Stimulated activated CD4-positive, alpha-beta T cell treated with anti-CD3 and anti-CD28 coated beads, Interleukin-2, amount 100 ng/mL, for 4 hours (primary cell): ENCODE data around the gene PPM1N.

Experiments used
- DNase-seq: peaks from one replicate; pipeline ENCODE4 v3.0.0-alpha.2; 2020; ENCODE audit warnings: low read depth

PPM1N gene

DNA sequence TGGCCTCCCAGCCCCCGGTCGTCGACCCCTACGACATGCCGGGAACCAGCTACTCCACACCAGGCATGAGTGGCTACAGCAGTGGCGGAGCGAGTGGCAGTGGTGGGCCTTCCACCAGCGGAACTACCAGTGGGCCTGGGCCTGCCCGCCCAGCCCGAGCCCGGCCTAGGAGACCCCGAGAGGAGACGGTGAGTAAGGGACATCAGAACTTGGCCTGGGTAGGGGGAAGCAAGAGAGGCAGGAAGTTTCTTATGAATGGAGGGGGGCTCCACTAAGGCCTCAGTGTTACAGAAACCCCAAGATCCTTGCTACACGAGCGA is 27.5 kb upstream of the PPM1N start:
- DNase-seq: no peak

DNA sequence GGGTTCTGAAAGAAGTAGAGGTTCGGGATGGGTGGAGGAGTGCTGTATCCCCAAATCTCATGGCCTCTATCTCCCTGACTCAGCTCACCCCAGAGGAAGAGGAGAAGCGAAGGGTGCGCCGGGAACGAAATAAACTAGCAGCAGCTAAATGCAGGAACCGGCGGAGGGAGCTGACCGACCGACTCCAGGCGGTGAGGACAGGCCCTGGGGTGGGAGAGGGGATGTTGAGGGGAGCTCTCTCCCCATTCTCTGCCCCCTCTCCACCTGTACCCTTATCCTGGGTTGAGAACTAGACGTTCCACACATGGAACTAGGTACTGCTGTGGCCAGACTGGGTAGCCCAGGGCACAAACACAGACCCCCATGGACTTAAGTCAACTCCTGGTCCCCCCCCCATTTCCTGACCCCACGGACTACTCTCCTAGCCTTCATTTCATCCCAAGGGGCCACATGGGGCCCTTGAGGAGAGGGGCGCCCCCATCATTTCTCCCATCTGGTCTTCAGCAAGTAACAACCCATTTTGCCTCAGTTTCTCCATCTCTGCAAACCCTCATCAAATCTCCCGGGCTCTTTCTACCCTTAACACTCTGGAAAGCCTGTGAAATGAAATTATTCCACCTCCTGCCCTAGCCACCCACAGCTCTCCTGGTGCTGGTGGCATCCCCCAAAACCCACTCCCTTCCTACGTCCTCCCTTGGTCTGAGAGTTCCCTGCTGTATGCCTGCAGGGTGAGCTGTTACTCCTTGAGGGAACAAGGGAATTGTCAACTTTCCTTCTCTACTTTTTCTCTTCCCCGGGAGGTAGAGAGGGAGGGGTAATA is 26.9 kb upstream of the PPM1N start:
- DNase-seq: no peak

DNA sequence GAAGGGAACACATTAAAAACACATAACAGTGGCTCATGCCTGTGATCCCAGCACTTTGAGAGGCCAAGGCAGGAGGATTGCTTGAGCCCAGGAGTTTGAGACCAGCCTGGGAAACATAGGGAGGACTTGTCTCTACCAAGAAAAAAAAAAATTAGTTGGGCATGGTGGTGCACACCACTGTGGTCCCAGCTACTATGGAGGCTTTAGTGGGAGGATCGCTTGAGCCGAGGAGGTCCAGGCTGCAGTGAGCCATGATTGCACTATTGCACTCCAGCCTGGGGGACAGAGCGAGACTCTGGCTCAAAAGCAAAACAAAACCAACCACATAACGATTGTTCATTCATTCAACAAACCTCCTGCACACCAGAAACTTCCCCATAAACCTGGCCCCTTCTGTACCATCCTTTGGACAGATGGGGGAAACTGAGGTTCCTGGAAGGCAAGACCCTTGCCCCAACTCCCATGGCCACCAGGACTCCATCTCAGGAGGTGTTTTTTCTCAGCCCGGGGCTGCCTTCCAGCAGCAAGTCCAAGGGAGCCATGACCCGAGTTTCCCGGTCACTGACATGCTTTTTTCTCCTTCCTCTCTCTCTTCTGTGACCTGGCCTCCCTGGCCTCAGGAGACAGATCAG is 26.2 kb upstream of the PPM1N start:
- DNase-seq: no peak

DNA sequence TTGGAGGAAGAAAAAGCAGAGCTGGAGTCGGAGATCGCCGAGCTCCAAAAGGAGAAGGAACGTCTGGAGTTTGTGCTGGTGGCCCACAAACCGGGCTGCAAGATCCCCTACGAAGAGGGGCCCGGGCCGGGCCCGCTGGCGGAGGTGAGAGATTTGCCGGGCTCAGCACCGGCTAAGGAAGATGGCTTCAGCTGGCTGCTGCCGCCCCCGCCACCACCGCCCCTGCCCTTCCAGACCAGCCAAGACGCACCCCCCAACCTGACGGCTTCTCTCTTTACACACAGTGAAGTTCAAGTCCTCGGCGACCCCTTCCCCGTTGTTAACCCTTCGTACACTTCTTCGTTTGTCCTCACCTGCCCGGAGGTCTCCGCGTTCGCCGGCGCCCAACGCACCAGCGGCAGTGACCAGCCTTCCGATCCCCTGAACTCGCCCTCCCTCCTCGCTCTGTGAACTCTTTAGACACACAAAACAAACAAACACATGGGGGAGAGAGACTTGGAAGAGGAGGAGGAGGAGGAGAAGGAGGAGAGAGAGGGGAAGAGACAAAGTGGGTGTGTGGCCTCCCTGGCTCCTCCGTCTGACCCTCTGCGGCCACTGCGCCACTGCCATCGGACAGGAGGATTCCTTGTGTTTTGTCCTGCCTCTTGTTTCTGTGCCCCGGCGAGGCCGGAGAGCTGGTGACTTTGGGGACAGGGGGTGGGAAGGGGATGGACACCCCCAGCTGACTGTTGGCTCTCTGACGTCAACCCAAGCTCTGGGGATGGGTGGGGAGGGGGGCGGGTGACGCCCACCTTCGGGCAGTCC is 25.5 kb upstream of the PPM1N start:
- no peak for DNase-seq

DNA sequence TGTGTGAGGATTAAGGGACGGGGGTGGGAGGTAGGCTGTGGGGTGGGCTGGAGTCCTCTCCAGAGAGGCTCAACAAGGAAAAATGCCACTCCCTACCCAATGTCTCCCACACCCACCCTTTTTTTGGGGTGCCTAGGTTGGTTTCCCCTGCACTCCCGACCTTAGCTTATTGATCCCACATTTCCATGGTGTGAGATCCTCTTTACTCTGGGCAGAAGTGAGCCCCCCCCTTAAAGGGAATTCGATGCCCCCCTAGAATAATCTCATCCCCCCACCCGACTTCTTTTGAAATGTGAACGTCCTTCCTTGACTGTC is 24.9 kb upstream of the PPM1N start:
- DNase-seq: no peak

DNA sequence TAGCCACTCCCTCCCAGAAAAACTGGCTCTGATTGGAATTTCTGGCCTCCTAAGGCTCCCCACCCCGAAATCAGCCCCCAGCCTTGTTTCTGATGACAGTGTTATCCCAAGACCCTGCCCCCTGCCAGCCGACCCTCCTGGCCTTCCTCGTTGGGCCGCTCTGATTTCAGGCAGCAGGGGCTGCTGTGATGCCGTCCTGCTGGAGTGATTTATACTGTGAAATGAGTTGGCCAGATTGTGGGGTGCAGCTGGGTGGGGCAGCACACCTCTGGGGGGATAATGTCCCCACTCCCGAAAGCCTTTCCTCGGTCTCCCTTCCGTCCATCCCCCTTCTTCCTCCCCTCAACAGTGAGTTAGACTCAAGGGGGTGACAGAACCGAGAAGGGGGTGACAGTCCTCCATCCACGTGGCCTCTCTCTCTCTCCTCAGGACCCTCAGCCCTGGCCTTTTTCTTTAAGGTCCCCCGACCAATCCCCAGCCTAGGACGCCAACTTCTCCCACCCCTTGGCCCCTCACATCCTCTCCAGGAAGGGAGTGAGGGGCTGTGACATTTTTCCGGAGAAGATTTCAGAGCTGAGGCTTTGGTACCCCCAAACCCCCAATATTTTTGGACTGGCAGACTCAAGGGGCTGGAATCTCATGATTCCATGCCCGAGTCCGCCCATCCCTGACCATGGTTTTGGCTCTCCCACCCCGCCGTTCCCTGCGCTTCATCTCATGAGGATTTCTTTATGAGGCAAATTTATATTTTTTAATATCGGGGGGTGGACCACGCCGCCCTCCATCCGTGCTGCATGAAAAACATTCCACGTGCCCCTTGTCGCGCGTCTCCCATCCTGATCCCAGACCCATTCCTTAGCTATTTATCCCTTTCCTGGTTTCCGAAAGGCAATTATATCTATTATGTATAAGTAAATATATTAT is 24.3 kb upstream of the PPM1N start:
- no peak for DNase-seq

DNA sequence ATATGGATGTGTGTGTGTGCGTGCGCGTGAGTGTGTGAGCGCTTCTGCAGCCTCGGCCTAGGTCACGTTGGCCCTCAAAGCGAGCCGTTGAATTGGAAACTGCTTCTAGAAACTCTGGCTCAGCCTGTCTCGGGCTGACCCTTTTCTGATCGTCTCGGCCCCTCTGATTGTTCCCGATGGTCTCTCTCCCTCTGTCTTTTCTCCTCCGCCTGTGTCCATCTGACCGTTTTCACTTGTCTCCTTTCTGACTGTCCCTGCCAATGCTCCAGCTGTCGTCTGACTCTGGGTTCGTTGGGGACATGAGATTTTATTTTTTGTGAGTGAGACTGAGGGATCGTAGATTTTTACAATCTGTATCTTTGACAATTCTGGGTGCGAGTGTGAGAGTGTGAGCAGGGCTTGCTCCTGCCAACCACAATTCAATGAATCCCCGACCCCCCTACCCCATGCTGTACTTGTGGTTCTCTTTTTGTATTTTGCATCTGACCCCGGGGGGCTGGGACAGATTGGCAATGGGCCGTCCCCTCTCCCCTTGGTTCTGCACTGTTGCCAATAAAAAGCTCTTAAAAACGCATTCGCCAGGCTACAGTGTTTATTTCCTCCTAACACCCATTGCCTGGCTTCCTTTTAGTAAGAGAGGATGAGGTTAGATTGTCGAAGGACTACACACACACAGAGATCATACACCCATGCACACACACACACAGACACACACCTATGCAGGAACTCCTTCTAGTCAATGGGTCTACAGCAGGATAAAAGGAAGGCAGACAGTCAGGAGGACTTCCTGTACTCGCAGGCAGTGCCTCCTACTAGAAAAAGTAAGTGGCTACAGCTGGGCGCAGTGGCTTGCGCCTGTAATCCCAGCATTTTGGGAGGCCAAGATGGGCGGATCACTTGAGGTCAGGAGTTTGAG is 23.4 kb upstream of the PPM1N start:
- DNase-seq: no peak

DNA sequence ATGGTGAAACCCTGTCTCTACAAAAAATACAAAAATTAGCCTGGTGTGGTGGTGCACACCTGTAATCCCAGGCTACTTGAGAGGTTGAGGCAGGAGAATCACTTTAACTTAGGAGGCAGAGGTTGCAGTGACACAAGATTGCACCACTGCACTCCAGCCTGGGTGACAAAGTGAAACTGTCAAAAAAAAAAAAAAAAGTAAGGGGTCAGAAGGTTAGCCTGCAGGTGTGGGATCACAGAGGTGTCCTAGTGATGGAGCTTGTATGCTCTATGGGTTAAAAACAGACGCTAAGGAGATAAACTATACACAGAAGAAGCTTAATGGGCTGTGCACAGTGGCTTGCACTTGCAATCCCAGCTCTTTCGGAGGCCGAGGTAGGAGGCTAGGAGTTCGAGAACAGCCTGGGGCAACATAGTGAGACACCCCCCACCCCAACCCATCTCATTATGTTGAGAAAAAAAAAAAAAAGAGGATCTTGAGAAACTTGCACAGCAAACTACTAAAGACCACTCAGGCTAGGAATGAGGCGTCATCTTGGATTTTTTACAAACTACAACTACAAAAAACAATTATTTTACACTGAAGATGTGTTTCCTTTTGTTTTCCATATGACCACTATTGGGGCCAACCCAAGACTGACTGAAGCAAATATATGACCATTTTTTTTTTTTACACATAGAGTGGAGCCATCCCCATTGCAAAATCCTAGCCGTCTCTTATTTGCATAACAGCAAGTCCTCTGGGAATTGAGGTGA is 22.5 kb upstream of the PPM1N start:
- no peak for DNase-seq

DNA sequence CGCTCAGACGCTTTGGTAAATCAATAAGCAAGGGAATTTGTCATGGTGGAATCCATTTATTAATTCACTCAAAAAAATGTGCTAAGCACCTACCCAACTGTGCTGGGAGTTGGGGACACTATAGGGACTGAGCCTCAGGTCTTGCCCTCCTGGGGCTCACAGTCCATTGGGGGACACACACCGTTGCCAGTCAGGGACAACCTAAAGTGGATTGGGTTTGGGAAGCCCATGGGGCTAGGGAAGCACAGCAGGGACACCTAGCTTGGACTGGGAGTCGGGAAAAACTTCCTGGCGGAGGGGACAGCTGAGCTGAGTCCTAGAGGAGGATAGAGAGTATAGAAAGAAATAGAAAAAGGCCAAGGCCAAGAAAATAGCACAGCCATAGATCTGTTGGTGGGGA is 21.9 kb upstream of the PPM1N start:
- DNase-seq: no peak

DNA sequence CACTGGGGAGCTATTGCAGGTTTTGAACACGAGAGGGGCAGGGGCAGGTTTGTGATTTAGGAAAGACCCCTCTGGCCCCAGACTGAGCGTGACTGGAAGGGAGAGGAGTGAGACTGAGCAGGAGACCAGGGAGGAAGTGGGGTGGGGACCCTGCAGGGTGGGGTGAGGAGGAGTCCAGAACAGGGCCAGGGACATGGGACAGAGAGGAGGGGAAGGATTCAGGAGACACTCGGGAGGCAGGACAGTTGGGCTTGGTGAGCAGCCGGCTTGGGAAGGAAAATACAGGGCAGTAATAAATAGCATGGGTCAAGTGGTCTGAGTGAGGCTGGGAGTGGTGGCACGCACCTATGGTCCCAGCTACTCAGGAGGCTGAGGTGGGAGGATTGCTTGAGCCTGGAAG is 21.1 kb upstream of the PPM1N start:
- no peak for DNase-seq

DNA sequence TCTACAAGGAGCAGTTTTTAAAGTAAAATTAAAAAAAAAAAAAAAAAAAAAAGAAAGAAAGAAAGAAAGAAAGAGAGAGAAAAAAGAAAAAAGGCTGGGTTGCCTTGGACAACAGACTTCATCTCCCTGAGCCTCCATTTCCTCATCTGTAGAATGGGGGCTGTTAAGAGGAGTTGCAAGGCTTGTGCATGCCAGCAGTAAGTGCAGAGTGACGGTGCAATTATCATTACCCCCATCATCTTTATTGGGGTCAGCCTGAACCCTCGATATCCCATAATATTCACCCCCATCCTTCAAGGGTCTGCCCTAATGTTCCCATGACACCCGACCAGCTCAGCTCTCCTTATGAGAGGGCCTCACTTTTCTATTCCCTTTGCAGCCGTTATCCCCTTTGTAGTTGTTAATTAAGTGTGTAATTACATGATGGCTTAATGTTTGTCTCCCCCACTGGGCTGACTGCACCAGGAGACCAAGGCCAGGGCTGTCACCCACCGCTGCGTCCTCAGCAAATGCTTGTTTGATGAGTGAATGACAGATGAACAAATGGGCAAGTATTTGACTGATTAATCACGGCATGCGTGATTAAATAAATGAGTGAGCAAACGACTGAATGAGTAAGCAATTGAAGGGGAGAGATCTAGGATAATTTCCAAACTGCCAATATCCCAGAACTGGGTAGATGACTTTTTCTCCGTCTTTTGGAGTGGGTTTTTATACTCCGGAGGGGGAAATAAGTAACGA is 20.4 kb upstream of the PPM1N start:
- no peak for DNase-seq

DNA sequence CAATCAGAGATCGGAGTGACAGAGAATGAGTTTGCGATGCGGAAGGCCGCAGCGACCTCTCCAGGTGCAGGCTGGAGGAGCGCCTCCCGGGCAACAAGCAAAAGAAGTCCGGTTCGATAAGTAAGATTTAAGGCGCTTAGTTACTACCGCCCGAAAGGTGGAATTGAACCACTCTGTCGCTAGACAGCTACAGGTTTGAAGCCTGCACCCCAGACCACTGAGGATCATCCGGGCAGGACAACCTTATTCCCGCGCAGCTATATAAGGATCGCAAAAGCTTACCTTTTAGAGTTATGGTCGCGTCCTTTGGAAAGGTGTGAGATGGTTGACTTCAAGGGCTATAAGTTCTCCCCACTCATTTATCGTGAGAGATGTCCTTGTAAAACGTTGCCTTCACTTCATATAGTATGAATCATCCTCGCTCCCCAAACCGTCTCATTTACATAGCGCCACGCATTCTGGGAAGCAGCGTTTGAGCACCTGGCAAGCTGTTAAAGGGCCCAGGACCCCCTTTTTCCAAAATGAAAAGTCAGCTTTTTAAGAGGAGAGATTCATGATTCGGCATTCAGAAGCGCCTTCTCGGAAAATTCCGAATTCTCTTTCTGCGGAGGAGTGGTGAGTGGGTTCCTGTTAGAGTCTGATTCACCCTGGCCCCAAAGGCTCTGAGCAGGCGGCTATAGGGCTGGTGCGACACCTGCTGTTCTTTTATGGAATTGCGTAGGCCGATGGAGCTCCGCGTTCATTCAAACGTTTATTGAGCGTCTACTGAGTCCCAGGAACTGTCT is 19.6 kb upstream of the PPM1N start:
- peak; percentile 89 for DNase-seq

DNA sequence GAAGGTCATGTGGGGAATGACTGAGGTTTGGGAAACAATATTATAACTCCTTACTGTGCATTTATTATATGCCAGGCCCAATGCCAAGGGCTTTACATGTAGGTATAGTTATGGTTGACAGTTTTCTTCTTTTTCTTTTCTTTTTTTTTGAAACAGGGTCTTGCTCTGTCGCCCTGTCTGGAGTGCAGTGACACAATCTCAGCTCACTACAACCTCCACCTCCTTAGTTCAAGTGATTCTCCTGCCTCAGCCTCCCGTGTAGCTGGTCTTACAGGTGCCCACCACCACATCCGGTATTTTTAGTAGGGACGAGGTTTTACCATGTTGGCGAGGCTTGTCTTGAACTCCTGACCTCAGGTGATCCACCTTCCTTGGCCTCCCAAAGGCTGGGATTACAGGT is 15.2 kb upstream of the PPM1N start:
- no peak for DNase-seq

DNA sequence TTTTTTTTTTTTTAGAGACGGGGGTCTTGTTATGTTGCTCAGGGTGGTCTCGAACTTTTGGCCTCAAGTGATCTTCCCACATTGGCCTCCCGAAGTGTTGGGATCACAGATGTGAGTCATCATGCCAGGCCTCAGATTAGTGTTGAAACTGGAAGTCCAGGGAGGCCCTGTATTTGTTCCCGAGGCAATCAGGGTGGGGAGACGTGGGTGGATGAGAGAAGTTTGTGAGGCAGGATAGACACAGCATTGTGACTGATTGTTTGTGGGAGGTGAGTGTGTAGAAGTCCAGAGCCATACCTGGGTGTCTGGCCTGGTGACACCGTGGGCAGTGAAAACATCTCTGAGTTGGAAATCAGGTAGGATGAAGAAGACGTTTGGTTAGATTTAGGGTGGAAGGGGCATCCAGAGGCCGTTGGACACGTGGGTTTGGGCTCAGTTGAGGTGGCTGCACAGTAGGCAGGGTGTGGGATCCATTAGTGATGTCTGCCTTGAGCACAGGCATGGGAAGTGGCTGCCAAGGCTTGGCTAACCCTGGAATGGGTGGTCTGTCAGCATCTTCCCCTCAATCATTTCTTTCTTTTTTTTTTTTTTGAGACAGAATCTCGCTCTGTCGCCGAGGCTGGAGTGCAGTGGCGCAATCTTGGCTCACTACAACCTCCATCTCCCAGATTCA is 13.8 kb upstream of the PPM1N start:
- no peak for DNase-seq

DNA sequence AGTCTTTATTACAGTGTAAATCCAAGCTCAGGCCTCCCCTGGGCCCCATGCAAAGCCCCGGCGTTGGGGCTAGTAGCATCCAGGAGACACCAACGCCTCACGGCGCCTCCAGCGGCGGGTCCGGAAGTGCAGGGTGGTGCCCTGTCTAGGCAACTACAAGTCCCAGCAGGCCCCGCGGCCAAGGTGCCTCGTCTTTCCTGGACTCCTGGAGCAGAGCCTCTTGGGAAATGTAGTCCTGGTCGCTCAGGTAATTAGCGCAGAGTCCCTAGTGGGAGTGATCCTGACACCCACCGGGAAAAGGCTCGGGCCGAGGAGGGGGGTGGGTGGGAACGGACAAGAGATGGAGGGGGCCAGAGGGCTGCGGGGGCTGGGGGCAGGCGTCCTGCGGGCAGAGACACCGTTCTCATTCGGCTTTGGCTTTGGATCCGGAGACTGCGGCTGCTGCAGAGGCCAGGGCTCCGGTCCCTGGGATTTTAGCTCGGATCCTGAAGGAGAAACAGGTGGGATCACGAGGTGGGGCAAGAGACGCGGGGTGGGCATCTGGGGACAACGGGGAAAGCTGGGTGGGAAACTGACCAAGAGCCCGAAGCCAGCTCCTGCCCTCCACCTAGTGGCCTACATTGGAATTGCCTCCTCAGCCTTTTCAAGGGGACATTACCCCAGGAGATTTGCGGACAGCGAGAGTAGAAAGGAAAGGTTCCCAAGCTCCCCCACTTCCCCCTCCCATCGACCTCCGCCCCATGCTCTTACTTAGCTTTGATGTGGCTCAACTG is 12.8 kb upstream of the PPM1N start:
- peak; percentile 96 for DNase-seq

DNA sequence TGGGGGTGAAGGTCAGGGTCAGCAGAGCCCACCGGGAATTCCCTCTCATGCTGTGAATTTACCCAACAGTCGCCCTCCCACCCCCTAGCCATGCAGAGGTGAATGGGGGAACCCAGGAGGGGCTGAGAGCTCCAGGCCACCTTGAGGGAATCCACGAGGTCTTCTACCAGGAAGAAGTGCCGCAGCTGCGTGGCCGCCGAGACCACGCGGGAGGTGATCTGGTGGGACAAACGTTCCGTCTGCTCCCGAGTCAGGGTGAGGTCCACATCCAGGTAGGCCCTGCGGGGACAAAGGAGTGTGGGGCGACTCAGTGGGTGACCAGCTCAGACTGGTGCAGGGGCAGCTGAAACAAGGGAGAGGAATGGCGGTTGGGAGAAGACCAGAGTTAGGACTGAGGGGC is 9.5 kb upstream of the PPM1N start:
- DNase-seq: no peak

DNA sequence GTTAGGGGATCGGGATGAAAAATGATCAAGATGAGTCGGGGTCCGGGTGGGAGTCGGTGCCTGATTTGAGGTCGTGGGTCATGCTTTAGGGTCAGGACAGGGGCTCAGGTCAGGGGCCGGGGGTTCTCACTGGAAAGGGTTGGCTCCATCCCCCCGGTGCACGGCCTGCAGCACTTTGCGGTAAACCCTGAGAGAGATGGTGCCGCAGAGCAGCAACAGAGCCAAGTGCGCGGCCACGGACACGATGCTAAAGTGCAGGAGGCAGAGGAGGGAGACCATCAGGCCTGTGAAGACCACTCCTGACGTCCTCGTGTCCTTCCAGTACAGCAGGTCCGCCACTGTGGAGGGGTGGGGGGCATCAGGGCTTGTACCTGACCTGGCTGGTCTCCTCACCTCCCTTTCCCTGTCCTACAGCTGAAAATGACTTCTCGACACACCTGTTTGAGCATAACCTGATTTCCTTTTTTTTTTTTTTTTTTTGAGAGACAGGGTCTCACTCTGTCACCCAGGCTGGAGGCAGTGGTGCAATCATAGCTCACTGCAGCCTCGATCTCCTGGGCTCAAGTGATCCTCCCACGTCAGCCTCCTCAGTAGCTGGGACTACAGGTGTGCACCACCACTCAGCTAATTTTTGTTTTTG is 8.9 kb upstream of the PPM1N start:
- no peak for DNase-seq
